GM19025 (cell line): ENCODE results near the gene PRR5L.
A peak's percentile ranks its signal among the peaks of the same experiment; 100 is the strongest.
"Not testable (repeated sequence)": the region's sequence is repeated elsewhere in the genome, so short reads cannot be mapped to it uniquely, and the experiment has no call there.

Source experiments
- ATAC-seq: cut with Tn5 transposase; IDR thresholded peaks from one replicate; pipeline ENCODE4 v1.9.1; 2021; ENCODE audit warnings: mild to moderate bottlenecking, low read depth, moderate library complexity; ENCODE audit not compliant: unreplicated experiment

PRR5L gene

DNA sequence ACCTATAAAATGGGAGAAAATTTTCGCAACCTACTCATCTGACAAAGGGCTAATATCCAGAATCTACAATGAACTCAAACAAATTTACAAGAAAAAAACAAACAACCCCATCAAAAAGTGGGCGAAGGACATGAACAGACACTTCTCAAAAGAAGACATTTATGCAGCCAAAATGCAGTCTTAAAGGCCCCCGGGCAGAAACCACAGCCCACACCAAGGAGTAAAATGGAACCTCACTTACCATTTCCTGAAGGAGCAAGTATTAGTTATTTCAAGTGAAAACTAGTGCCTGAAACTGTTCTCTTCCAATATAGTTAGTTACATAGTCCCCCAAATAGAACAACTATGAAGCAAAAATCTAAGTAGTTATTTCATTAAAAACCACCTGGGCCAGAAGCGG is 187.0 kb downstream of the PRR5L start:
- not testable (repeated sequence) for ATAC-seq

DNA sequence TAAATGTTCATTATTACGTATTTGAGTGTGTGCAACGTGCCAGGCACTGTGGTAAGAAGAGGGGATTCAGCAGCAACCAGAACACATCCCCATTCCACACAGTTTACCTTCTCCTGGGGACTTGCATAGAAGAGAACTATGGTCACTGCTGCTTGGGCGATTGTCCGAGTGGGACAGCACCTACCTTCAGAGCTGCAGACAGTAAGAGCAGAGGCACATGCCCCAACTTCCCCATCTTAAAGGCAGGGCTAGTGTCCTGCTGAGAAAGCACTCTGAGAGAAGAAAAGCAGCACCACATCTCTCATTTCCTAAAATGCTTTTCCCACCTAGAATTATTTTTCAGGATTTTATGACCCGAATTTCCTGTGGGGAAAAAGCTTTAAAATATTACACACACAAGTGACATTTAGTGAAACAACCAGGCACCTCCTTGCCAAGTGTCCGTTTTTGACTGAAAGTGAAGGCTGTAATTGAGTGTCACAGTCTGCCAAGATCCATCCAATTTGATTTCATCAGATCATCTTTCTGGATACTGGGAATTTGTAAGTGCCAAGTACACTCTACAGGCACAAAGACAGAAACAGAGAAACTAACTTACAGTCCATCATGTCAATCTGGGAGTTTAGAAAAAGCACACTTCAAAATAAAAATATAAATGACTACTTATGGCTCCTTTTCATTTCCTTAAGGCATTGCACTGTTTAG is 189.4 kb downstream of the PRR5L start:
- ATAC-seq = no peak

DNA sequence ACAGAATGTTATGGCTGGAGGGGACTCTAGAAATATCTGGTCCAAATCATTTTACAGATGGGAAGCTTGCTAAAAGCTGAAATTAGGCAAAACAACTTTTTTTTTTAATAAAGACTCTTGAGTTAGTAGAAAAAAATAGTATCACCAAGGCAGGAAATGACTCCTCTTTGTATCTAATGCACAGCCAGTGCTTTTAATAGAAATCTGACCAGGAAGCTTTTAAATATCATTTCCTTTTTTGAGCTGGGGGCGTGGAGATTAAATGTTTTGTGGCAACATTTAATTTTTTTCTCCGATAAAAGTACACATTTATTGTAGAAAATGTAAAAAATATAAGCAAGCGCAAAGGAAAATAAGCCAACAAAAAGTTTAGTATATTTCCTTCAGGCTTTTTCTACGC is 191.5 kb downstream of the PRR5L start:
- ATAC-seq = no peak

DNA sequence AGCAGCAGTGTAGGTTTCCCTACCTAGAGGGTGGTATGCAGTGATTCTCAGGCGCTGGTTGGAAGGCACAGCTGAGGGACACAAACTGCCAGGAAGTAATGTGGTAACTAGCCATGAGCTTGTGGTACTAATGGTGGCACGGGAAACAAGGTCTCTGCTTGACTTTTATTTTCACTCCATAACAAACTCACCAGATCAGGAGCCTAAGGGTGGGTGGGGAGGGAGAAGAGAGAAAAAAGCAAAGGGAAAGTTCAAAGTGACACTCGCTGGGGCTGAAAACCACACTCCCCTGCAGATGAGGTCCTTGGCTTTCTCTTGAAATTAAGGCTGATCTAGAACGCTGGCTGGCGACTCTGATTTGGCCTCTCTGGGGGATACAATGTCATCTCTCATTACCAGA is 192.0 kb downstream of the PRR5L start:
- ATAC-seq = no peak

DNA sequence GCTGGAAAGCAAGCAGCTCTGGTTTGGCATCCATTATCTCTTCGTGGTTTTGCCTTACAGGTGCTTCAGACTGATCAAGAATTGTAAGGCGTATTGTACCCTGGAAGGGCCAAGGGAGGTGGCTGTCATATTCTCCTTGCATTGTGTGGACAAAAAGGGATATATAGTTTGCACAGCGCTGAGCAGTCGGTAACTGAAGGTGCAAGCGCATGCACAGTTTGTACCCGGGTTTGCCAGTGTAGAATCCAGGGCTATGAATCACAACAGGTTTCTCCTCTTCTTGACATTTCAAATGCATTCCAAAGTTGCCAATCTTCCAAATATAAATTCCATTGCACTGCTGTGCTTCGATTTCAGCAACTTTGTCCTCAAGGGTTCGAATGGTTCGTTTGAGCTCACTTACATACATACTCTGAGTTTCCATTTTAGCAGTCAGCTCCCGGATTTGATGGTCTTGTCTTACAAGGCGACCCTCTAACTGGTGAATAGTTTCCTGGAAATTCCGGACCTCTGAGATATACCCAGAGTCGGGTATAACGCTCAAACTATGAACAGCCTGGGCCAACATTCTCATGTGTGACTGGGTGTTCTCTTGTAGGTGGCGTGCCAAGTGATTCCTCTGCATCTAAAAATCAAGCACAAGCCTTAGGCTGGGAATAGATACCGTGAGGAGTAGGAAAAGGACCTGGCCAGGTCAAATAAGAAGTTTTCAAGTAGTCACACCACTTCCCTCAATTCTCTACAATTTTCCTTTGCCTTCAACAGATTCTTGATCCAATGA is 194.1 kb downstream of the PRR5L start:
- ATAC-seq = no peak

DNA sequence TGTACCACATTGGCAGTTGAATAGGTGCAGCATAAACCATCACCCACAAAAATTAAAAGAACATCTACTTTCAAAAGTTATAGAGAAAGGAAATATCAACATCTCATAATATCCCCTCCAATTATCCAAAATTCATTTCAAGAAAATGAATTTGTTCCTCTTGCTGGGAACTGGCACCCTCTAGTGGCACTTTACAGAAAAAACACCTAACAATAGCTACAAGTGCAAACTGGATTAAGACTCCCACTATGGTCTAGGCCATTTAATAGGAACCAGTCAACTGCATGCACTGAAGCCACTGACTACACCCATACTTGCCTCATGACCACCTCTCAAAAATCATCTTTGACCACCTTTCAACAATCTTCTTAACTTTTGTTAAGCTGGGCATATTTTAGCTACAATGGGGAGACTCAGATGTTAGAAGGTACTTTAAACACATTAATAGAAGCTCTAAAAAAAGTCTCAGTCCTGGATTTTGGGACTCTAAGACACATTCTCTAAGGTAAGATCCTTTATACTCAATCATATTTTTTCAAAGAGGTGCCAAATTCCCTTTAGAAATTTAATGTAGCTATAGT is 196.7 kb downstream of the PRR5L start:
- ATAC-seq = no peak

DNA sequence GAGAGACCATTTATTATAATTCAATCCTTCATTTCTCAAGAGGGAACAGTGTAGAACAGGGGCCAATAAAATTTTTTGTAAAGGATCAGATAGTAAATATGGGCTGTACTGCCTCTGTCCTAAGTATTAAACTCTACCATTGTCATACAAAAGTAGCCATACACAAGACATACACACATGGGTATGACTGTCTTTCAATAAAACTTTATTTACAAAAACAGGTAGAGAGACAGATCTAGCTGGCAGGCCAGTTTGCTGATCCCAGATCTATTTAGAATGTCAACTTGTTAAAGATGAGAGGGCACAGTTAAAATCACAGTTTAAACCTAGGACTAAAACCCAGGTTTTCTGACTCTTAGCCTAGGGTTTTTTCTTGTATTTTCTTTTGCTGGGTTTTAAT is 197.2 kb downstream of the PRR5L start:
- no peak for ATAC-seq

DNA sequence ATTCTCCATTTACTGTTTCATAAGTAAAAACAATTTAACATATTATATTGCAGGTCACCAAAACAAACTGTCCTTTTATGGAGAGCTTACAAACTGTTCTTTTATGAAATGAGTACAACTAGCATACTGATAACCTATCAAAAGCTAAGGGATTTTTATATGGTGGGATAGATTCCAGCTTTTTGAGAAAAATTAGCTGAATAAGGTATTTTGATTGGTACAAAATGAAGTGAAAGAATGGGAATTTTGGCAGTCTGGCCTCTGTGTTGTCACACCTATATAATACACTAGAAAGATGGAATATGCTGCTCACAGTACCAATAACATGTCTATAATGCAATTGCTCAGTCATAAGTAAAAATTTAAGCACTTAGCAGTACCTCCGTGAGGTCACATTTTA is 202.6 kb downstream of the PRR5L start:
- ATAC-seq = no peak

DNA sequence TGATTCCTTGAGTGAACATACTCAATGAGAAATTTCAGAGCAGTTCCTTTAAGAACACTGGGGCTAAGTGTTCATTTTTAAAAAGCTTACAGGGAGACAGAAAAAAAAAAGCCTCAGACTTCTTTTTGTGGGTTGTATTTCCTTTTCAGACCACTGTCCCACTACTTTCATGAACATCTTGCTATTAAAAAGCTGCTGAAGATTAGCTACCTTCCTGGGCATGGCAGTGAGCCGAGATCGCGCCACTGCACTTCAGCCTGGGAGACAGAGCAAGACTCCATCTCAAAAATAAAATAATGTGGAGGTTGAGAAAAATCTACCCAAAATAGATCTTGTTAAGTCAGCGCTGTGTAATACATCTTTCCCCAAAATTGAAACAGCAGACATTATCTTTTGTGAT is 203.2 kb downstream of the PRR5L start:
- ATAC-seq = no peak

DNA sequence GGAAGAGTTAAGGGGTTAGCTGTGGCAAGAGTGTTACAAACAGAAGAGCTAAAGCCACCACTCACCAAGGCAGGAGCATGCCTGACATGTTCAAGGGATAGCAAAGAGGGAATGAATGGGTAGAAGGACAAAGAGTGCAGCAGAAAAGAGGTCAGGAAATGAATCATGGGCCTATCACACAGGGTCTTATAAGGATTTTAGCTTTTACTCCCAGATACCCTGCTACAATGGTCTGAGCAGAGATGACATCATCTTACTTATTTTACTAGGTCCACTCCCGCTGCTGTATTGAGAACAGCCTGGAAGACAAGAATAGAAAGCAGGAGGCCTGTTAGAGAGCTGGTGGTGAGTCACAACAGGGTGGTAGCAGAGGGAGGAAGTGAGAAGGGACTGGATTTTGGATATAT is 204.2 kb downstream of the PRR5L start:
- ATAC-seq = peak; percentile 91

DNA sequence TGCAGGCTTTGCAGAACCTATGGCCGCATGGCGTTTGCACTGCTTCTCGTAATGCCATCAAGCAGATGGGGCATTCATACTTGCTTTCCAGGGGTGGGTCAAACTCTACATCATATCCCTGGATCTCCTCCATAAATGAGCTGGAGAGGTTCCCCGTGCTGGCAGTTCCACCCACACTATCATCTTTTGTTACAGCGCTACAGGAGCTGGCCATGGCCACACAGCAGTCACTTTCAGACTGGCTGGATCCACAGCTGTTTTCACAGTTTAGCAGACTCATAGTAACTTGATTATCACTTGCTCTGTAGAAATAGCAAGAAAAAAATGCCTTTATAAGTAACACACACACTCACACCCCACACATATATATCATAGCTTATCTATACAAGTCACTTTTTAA is 205.1 kb downstream of the PRR5L start:
- no peak for ATAC-seq

DNA sequence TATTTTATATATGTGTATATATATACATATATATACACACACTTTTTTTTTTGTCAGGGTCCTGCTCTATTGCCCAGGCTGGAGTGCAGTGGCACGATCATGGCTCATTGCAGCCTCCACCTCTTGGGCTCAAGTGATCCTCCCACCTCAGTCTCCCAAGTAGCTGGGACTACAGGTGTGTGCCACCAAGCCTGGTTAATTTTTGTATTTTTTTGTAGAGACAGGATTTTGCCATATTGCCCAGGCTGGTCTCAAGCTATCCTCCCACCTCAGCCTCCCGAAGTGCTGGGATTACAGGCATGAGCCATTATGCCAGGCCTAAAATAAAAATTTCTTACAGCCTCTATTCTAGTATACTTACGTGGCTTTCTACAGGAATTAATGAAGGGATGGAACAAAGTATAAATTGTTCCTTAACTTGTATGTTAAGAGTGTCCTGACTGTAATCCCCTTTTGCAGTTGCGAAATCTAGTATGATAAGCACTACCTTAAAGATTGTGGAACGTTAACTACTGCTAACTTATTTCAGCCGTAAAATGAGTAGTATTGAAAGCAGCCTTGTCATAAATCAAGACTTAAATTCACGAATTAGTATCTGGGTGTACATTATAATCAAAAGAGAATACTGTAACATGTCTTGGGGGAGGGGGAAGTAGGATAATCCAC is 211.9 kb downstream of the PRR5L start:
- no peak for ATAC-seq

DNA sequence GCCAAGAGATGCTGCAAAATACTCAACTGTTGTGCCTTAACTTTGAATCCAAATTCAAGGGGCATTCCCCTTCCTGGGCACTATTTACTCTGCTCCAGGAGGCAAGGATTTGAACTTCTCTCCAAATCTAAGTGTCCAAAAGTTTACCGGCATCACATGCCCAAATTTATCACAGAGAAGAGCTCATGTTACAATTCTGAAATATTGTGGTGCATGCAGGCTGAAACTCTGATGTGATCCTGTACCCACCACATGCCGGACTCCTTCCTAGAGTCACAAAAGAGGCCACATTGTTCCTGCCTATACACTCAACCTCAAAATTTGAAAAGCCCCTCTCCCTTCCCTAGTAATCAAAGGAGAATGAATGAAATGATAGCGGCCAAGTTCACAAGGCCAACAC is 212.7 kb downstream of the PRR5L start:
- no peak for ATAC-seq

DNA sequence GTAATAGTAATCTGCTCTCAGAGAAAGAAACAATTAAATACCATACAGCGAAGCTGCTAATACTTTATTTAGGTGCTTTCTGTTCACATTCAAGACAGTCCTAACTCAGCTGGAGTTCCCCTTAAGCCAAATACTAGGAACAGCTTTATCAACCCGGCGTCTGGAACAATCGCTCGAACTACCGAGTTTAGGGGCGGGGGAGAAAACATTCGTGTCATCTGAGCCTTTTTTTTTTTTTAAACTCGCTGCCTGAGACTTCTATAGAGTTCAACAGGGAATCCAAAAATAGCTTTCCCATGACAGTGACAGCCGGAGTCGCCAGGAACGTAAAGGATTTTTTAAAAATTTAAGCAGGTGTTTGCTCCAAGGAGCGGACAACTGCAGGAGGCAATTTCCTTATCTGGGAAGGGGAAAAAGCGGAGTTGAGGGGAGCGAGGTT is 213.1 kb downstream of the PRR5L start:
- ATAC-seq = no peak

DNA sequence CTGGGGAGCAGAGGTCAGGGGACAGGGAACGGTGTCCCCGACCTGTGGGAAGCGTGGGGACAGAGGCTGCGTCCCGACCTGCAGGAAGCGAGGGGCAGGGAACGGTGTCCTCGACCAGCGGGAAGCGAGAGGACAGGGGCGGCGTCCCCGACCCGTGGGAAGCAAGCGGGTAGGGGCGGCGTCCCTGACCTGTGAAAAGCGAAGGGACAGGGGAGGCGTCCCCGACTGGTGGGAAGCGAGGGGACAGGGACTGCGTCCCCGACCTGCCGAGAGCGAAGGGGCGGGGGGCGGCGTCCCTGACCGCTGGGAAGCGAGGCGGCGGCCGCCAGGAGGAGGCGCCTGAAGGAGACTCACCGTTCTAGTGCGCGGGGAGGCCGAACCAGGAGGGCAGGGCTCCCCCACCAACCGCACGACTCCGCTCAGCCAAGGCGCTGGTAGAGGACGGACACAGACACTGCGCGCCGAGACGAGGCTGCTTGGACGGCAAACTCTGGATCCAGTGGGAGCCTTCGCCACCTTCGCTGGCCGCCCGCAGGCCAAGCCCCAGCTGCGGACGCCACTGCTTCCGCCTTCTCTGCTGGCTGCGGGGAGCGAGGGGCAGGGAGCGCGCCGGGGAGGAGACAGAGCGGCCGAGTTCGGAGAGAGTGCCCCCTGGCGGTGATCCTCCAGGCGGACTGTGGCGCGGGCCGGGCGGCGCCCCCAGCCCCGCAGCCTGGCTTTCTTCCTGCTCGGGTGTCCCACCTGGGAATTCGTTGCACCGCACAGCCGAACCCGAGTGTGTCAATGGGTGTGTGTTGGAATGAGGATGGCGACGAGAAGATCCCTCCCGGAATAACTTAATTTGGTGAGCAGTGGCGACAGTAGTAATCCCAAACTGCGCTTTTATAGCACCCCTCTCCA is 213.9 kb downstream of the PRR5L start, which contains the start of gene TRAF6:
TRAF6 (minus strand) TSS at position 579 of the 900 bp plus-strand sequence. CDS start 8,757 bp downstream, outside the sequence.
- peak; percentile 97 for ATAC-seq

DNA sequence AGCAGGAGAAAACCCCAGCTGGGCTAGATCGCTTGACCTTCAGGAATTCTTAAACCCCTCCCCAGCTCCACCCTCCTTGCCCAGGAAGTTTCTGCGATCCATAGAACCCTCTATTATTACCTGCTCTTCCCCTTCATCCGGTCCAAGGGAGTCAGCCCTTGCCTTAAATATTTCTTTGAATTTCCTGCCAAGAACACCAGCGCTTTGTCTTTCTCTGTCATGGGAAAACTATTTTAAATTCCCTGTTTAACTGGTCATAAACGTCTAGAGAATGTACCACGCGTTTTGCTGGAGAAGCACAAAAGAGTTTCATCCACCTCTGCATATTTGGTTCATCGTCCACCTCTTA is 214.5 kb downstream of the PRR5L start:
- ATAC-seq = no peak

DNA sequence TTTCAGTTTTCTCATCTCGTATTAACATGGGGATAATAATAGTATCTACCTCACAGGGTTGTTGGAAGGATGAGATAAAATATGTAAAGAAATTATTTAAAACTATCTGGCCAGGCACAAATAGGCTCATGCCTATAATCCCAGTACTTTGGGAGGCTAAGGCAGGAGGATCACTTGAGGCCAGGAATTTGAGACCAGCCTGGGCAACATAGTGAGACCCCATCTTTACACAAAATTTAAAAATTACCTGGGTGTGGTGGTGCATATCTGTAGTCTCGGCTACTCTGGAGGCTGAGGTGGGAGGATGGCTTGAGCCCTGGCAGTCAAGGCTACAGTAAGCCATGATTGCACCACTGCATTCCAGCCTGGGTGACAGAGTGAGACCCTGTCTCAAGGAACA is 215.0 kb downstream of the PRR5L start:
- ATAC-seq = not testable (repeated sequence)

DNA sequence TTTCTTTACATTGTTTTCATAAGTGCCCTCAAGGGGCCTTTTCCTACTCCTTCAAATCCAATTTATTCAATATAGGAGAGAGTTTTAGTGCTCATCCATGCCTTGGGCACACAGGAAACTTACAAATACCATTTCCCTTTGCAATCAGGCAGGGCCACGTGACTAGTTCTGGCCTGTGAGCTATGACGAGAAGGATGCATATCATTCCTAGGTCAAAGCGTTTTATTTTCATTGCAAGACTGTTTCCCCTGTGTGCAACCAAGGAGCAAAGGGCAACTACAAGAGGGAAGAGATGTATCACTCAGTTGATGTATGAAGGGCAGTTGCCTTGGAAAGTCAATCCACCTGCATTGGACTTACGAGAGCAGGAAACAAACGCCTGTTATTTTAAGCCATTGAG is 215.9 kb downstream of the PRR5L start:
- no peak for ATAC-seq

DNA sequence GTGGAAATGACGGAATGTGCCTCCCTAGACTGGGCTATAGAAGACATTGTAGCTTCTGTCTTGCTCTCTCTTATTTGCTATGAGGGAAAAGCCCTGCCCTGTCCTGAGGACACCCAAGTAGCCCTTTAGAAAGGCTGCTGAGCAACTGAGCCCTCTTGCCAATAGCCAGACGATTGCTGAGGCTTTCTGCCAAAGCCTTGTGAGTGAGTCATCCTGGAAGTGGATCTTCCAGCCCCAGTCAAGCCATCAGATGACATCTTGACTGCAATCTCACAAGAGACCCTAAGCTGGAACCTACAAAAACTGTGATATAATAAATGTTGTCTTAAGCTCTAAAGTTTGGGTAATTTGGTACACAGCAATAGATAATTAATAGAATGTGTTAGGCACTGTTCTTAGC is 217.9 kb downstream of the PRR5L start:
- no peak for ATAC-seq
